H1 (cell line): ENCODE measurements around the gene P3H3.

ENCODE experiments used
- CTCF ChIP-seq, 3 experiments: IDR thresholded peaks; 1 replicate in 2 of 3; 2 replicates in 1 of 3; pipeline versions ENCODE4 v1.5.1 to v1.6.1; 2011; ENCODE audit warnings: low read length in 3 of 3, mild to moderate bottlenecking in 3 of 3, inconsistent platforms in 2 of 3, low read depth in 1 of 3, moderate library complexity in 1 of 3; ENCODE audit not compliant: insufficient read depth in 1 of 3; ENCODE audit errors: control extremely low read depth in 1 of 3
- KDM1A ChIP-seq: fragments of 200-600, 300-600 bp; sonication (generic); IDR thresholded peaks from 2 replicates; pipeline ENCODE4 v1.7.1; 2016; ENCODE audit warnings: mild to moderate bottlenecking, low read length, borderline replicate concordance

- no peak for TF ChIP-seq KDM1A
- no peak for TF ChIP-seq CTCF (IDR thresholded peaks at IDR 0.05; ENCODE audit: control extremely low read depth in 1 of 3, insufficient read depth in 1 of 3, low read depth in 1 of 3, low read length in 3 of 3)
Measured at GRCh38 chr12:6851921-6852650, 23.9 kb downstream of the P3H3 start, which contains the start of gene USP5.
